Peyer's patch (tissue), 4 donors: ENCODE data around the gene SLC37A3. TPM values are rescaled to one million over a fixed set of nuclear protein-coding genes. Genes with fewer than 3 reads are reported as not detected.

Experiments
- DNase-seq, 3 donors: peaks; one replicate each; pipeline ENCODE4 v3.0.0-alpha.2; 2017 to 2019
- H3K27ac ChIP-seq, 4 donors: fragments of 200-600 bp; sonication (generic); one replicate each; pipeline ENCODE4 v1.5.1; 2016 to 2019
- H3K27me3 ChIP-seq, 2 donors: fragments of 200-600 bp; sonication (generic); one replicate each; pipeline ENCODE4 v1.5.1; 2019
- H3K36me3 ChIP-seq, 3 donors: fragments of 200-600 bp; sonication (generic); one replicate each; pipeline ENCODE4 v1.5.1; 2016 to 2019
- H3K4me1 ChIP-seq, 4 donors: fragments of 200-600 bp; sonication (generic); one replicate each; pipeline ENCODE4 v1.5.1; 2016 to 2019
- H3K4me3 ChIP-seq, 4 donors: fragments of 200-600 bp; sonication (generic); 1 replicate in 3 of 4; 2 replicates in 1 of 4; pipeline ENCODE4 v1.5.1; 2016 to 2019; ENCODE audit warnings: mild to moderate bottlenecking in 1 of 4
- H3K9me3 ChIP-seq, 4 donors: fragments of 200-600 bp; sonication (generic); one replicate each; pipeline ENCODE4 v1.5.1; 2016 to 2019; ENCODE audit warnings: mild to moderate bottlenecking in 1 of 4
- CTCF ChIP-seq, 6 experiments: fragments of 450-650 bp in 4 of 6; fragments of 200-600 bp in 2 of 6; sonication (generic) in 1 of 6; IDR thresholded peaks; one replicate each; pipeline ENCODE4 v1.5.1; 2017 to 2019; ENCODE audit warnings: antibody characterized with exemption in 6 of 6, mild to moderate bottlenecking in 3 of 6, moderate library complexity in 1 of 6
- POLR2A ChIP-seq, 2 donors: fragments of 450-650 bp; IDR thresholded peaks; one replicate each; pipeline ENCODE4 v1.5.1; 2017; ENCODE audit warnings: antibody characterized with exemption in 2 of 2, mild to moderate bottlenecking in 2 of 2, moderate library complexity in 2 of 2
- total RNA-seq, 4 donors: library from RNA; depleted of rRNA; stranded (reverse); fragments of >200 nt; gene quantifications; one replicate each; pipeline ENCODE4 v1.1.0, GENCODE V29; 2016

The SLC37A3 gene
- total RNA-seq, 4 donors from 2014 or later: 45.4 to 124 (median 98.9) TPM

- Histone ChIP-seq H3K27me3 (no peaks in the 10 kb centered on the region), H3K4me3 (no peak overlapping the region), H3K36me3 (peaks cover 0 to 30% (median 0%) of the 10 kb centered on the region in 3 donors), H3K4me1 (no peaks in the 10 kb centered on the region), H3K9me3 (no peaks in the 10 kb centered on the region), H3K27ac (no peak overlapping the region)
- TF ChIP-seq POLR2A (IDR thresholded peaks at IDR 0.05) (no peak), CTCF (IDR thresholded peaks at IDR 0.05) (no peak)
- DNase-seq: no peak
These were observed 63.8 kb downstream of the SLC37A3 start for GRCh38 chr7:140334341-140335057.

- no peak overlapping the region for H3K27ac ChIP-seq
- H3K4me1 ChIP-seq: no peaks in the 10 kb centered on the region
- no peak for DNase-seq
- H3K4me3 ChIP-seq: no peak overlapping the region
- H3K27me3 ChIP-seq: no peaks in the 10 kb centered on the region
- TF ChIP-seq POLR2A (IDR thresholded peaks at IDR 0.05) (no peak), CTCF (IDR thresholded peaks at IDR 0.05) (no peak)
- H3K9me3 ChIP-seq: no peaks in the 10 kb centered on the region
- peaks cover 0 to 29% (median 0%) of the 10 kb centered on the region in 3 donors for H3K36me3 ChIP-seq
These were observed 64.6 kb downstream of the SLC37A3 start for GRCh38 chr7:140333686-140334085.

GRCh38 chr7:140333223-140333622, 65.1 kb downstream of the SLC37A3 start:
- no peaks in the 10 kb centered on the region for H3K9me3 ChIP-seq
- H3K4me3 ChIP-seq: no peak overlapping the region
- no peaks in the 10 kb centered on the region for H3K27me3 ChIP-seq
- DNase-seq: no peak
- no peaks in the 10 kb centered on the region for H3K4me1 ChIP-seq
- no peak overlapping the region for H3K27ac ChIP-seq
- H3K36me3 ChIP-seq: peaks cover 0 to 26% (median 0%) of the 10 kb centered on the region in 3 donors
- no peak for TF ChIP-seq POLR2A (IDR thresholded peaks at IDR 0.05)
- no peak for TF ChIP-seq CTCF (IDR thresholded peaks at IDR 0.05)

GRCh38 chr7:140330595-140330994, 67.7 kb downstream of the SLC37A3 start:
- no peaks in the 10 kb centered on the region for H3K9me3 ChIP-seq
- H3K4me1 ChIP-seq: peaks cover 0 to 14% (median 0%) of the 10 kb centered on the region in 4 donors
- H3K36me3 ChIP-seq: peaks cover 0 to 21% (median 0%) of the 10 kb centered on the region in 3 donors
- no peak overlapping the region for H3K4me3 ChIP-seq
- DNase-seq: no peak
- no peaks in the 10 kb centered on the region for H3K27me3 ChIP-seq
- no peak overlapping the region for H3K27ac ChIP-seq
- TF ChIP-seq POLR2A (IDR thresholded peaks at IDR 0.05) (no peak), CTCF (IDR thresholded peaks at IDR 0.05) (no peak)

- DNase-seq: no peak
- no peaks in the 10 kb centered on the region for H3K27me3 ChIP-seq
- peaks cover 0 to 17% (median 0%) of the 10 kb centered on the region in 3 donors for H3K36me3 ChIP-seq
- no peak overlapping the region for H3K4me3 ChIP-seq
- no peak overlapping the region for H3K27ac ChIP-seq
- peaks cover 0 to 14% (median 0%) of the 10 kb centered on the region in 4 donors for H3K4me1 ChIP-seq
- H3K9me3 ChIP-seq: no peaks in the 10 kb centered on the region
- no peak for TF ChIP-seq CTCF (IDR thresholded peaks at IDR 0.05)
These were observed 68.2 kb downstream of the SLC37A3 start for GRCh38 chr7:140330128-140330527.
